ENCODE results near the gene PSEN1. TPM values are rescaled to one million over a fixed set of nuclear protein-coding genes. Genes with fewer than 3 reads are reported as not detected.

PSEN1 gene
- total RNA-seq, 1 experiment from 2014 or later, result 41.9 TPM

GRCh38 chr14:73237219-73237785, 101.0 kb downstream of the PSEN1 start, which contains the start of gene PAPLN:
Gene PAPLN, plus strand, starts transcription at chr14:73237506. Its CDS starts 2,273 bp downstream, at chr14:73239779.
- peak within 1 kb of the TSS; percentile 53 for H3K4me3 ChIP-seq (ENCODE audit: low read depth, low read length, poor library complexity, severe bottlenecking)
- no peaks in the 10 kb centered on the region for H3K36me3 ChIP-seq (ENCODE audit: insufficient read depth, low read length, poor library complexity, severe bottlenecking)
- ChIA-PET POLR2A (ENCODE audit: low non-redundant PET) (no interaction called here), CTCF (no interaction called here)
- DNase-seq (ENCODE audit: low spot score), result no peak
- peaks cover 12% of the 10 kb centered on the region for H3K4me1 ChIP-seq (ENCODE audit: insufficient read depth, low read length, poor library complexity, severe bottlenecking)
- no peak for TF ChIP-seq CTCF (conservative IDR thresholded peaks at IDR 0.05; ENCODE audit: low read depth, low read length)
- H3K9me3 ChIP-seq (ENCODE audit: low read depth, low read length, poor library complexity, severe bottlenecking), result no peaks in the 10 kb centered on the region
- peaks cover 26% of the 10 kb centered on the region for H3K27me3 ChIP-seq (replicated peaks; ENCODE audit: insufficient read depth, low read depth, low read length, poor library complexity)
- intact Hi-C loops (cut with micrococcal nuclease; ENCODE audit: unreplicated experiment), result no loop called here
- no TSS peak for BruUV-seq (replicated peaks)
- no peak within 1 kb of the TSS for H3K27ac ChIP-seq (ENCODE audit: low read depth, low read length, poor library complexity, severe bottlenecking)

GRCh38 chr14:73237786-73238423, 101.6 kb downstream of the PSEN1 start:
- no peak overlapping the region for H3K27ac ChIP-seq (ENCODE audit: low read depth, low read length, poor library complexity, severe bottlenecking)
- H3K9me3 ChIP-seq (ENCODE audit: low read depth, low read length, poor library complexity, severe bottlenecking), result no peaks in the 10 kb centered on the region
- peak overlapping the region; percentile 53 for H3K4me3 ChIP-seq (ENCODE audit: low read depth, low read length, poor library complexity, severe bottlenecking)
- no TSS peak for BruUV-seq (replicated peaks)
- H3K27me3 ChIP-seq (replicated peaks; ENCODE audit: insufficient read depth, low read depth, low read length, poor library complexity), result peaks cover 26% of the 10 kb centered on the region
- peak; percentile 43 for TF ChIP-seq EZH2 (IDR thresholded peaks at IDR 0.05; ENCODE audit: borderline replicate concordance, low read depth, low read length, poor library complexity, severe bottlenecking)
- TF ChIP-seq CTCF (conservative IDR thresholded peaks at IDR 0.05; ENCODE audit: low read depth, low read length), result no peak
- ChIA-PET CTCF (no interaction called here), POLR2A (ENCODE audit: low non-redundant PET) (no interaction called here)
- no peaks in the 10 kb centered on the region for H3K36me3 ChIP-seq (ENCODE audit: insufficient read depth, low read length, poor library complexity, severe bottlenecking)
- H3K4me1 ChIP-seq (ENCODE audit: insufficient read depth, low read length, poor library complexity, severe bottlenecking), result peaks cover 12% of the 10 kb centered on the region
- intact Hi-C loops (cut with micrococcal nuclease; ENCODE audit: unreplicated experiment), result no loop called here
- DNase-seq (ENCODE audit: low spot score), result no peak

GRCh38 chr14:73238424-73238852, 102.1 kb downstream of the PSEN1 start:
- Histone ChIP-seq H3K4me1 (ENCODE audit: insufficient read depth, low read length, poor library complexity, severe bottlenecking) (peaks cover 12% of the 10 kb centered on the region), H3K36me3 (ENCODE audit: insufficient read depth, low read length, poor library complexity, severe bottlenecking) (no peaks in the 10 kb centered on the region), H3K9me3 (ENCODE audit: low read depth, low read length, poor library complexity, severe bottlenecking) (no peaks in the 10 kb centered on the region), H3K27me3 (replicated peaks; ENCODE audit: insufficient read depth, low read depth, low read length, poor library complexity) (peaks cover 26% of the 10 kb centered on the region), H3K4me3 (ENCODE audit: low read depth, low read length, poor library complexity, severe bottlenecking) (peak overlapping the region; percentile 53), H3K27ac (ENCODE audit: low read depth, low read length, poor library complexity, severe bottlenecking) (no peak overlapping the region)
- intact Hi-C loops (cut with micrococcal nuclease; ENCODE audit: unreplicated experiment), result no loop called here
- CTCF ChIA-PET, result no interaction called here
- peak; percentile 54 for DNase-seq (ENCODE audit: low spot score)
- BruUV-seq (replicated peaks), result no TSS peak
- POLR2A ChIA-PET (ENCODE audit: low non-redundant PET), result no interaction called here
- no peak for TF ChIP-seq EZH2 (IDR thresholded peaks at IDR 0.05; ENCODE audit: borderline replicate concordance, low read depth, low read length, poor library complexity, severe bottlenecking)
- no peak for TF ChIP-seq CTCF (conservative IDR thresholded peaks at IDR 0.05; ENCODE audit: low read depth, low read length)
